ENCODE results near the gene PARD3B. TPM values are rescaled to one million over a fixed set of nuclear protein-coding genes. Genes with fewer than 3 reads are reported as not detected.
A peak's percentile ranks its signal among the peaks of the same experiment; 100 is the strongest.

The PARD3B gene
- total RNA-seq, 1 experiment from 2014 or later: 10.1 TPM

DNA sequence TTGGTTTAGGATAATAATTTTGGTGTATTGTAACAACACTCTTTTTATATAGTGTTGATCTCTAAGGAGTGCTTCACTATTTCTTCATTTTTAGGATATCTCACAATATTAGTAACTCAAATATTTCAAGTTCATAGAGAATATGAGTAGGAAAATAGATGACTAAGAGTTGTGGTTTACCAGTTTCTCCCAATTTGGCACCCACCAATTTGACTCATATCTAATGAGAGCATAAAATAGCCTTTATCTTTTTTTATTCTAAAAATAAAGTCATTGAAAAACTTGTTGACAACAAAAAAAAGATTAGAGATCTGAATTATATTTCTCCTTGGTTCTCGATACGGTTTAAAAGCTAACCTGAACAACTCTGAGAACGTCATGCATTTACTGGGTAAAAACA, 204.0 kb downstream of the PARD3B start:
- no peak for TF ChIP-seq CTCF (IDR thresholded peaks at IDR 0.05; ENCODE audit: unreplicated experiment)
- no peaks in the 10 kb centered on the region for H3K27me3 Mint-ChIP-seq (ENCODE audit: unreplicated experiment)
- H3K9me3 Mint-ChIP-seq (ENCODE audit: low read depth, unreplicated experiment): no peaks in the 10 kb centered on the region
- CTCF ChIA-PET: no interaction called here
- H3K4me3 Mint-ChIP-seq (ENCODE audit: low read depth, unreplicated experiment): no peak overlapping the region
- no TSS peak for BruUV-seq (replicated peaks)
- intact Hi-C loops (cut with micrococcal nuclease; ENCODE audit: unreplicated experiment): no loop called here
- H3K36me3 Mint-ChIP-seq (ENCODE audit: insufficient read depth, unreplicated experiment): no peaks in the 10 kb centered on the region
- no peak for DNase-seq
- no peaks in the 10 kb centered on the region for H3K4me1 Mint-ChIP-seq (ENCODE audit: low read depth, unreplicated experiment)
- no peak overlapping the region for H3K27ac Mint-ChIP-seq (ENCODE audit: unreplicated experiment)

DNA sequence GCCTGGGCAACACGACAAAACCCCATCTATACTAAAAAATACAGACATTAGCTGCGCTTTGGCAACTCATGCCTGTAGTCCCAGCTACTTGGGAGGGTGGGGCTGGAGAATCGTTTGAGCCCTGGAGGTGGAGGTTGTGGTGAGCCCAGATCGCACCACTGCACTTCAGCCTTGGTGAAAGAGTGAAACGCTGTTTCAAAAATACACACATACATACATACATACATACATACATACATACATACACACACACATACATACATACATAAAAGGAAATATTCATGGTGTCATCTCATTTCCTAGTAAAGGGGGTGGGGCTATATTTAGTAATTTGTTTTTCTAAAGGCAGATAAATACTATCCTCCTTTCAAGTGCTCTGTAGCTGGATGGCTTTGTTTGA, 205.1 kb downstream of the PARD3B start:
- no peak for TF ChIP-seq CTCF (IDR thresholded peaks at IDR 0.05; ENCODE audit: unreplicated experiment)
- Mint-ChIP-seq H3K4me3 (ENCODE audit: low read depth, unreplicated experiment) (no peak overlapping the region), H3K27ac (ENCODE audit: unreplicated experiment) (no peak overlapping the region), H3K9me3 (ENCODE audit: low read depth, unreplicated experiment) (no peaks in the 10 kb centered on the region), H3K4me1 (ENCODE audit: low read depth, unreplicated experiment) (no peaks in the 10 kb centered on the region), H3K27me3 (ENCODE audit: unreplicated experiment) (no peaks in the 10 kb centered on the region), H3K36me3 (ENCODE audit: insufficient read depth, unreplicated experiment) (no peaks in the 10 kb centered on the region)
- intact Hi-C loops (cut with micrococcal nuclease; ENCODE audit: unreplicated experiment): no loop called here
- CTCF ChIA-PET: no interaction called here
- no peak for DNase-seq
- no TSS peak for BruUV-seq (replicated peaks)

DNA sequence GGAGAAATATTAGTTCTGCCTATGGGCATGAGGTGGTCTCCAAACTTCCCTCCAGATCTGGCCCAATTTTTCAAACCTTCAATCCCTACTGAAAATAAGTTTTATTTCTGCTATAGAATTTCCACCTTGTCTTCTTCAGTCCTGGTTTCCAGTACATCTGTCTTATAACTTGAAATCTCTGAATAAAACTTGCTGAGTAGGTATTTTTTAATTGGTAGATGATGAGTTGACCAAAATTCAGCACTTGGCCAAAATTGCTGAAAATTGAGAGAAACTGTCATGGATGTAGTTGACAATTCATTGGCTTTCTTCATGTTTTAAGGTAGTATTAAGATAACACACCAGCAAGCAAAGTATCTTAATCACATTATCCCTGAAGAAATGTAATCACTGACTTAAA, 206.2 kb downstream of the PARD3B start:
- no peak for TF ChIP-seq CTCF (IDR thresholded peaks at IDR 0.05; ENCODE audit: unreplicated experiment)
- DNase-seq: no peak
- Mint-ChIP-seq H3K36me3 (ENCODE audit: insufficient read depth, unreplicated experiment) (no peaks in the 10 kb centered on the region), H3K4me1 (ENCODE audit: low read depth, unreplicated experiment) (no peaks in the 10 kb centered on the region), H3K27ac (ENCODE audit: unreplicated experiment) (no peak overlapping the region), H3K27me3 (ENCODE audit: unreplicated experiment) (no peaks in the 10 kb centered on the region), H3K9me3 (ENCODE audit: low read depth, unreplicated experiment) (no peaks in the 10 kb centered on the region), H3K4me3 (ENCODE audit: low read depth, unreplicated experiment) (no peak overlapping the region)
- CTCF ChIA-PET: no interaction called here
- no TSS peak for BruUV-seq (replicated peaks)
- intact Hi-C loops (cut with micrococcal nuclease; ENCODE audit: unreplicated experiment): no loop called here

DNA sequence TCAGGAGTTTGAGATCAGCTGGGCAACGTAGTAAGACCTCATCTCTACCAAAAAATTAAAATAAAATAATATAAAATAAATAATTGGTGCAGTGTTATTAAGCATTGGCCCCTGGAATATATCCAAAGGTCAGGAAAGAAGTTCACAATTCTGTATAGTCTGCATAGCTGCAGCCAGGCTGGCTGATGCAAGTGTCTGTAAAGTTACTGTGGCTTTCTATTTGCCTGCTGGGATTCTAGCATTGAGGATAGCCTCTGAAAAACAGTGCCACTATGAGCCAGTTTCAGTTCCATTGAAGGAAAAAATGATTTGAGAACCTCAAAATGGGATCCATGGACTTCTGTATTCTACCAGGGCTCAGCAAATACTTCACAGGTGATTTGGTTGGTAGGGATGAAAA, 208.6 kb downstream of the PARD3B start:
- CTCF ChIA-PET: interaction anchor here (0.8 kb wide), 1 partner anchor 8 kb away, joined by 3 read pairs; no protein-coding TSS in a partner anchor
- H3K36me3 Mint-ChIP-seq (ENCODE audit: insufficient read depth, unreplicated experiment): no peaks in the 10 kb centered on the region
- no peak for DNase-seq
- H3K9me3 Mint-ChIP-seq (ENCODE audit: low read depth, unreplicated experiment): no peaks in the 10 kb centered on the region
- no TSS peak for BruUV-seq (replicated peaks)
- peak overlapping the region; percentile 80 for H3K27ac Mint-ChIP-seq (ENCODE audit: unreplicated experiment)
- H3K4me3 Mint-ChIP-seq (ENCODE audit: low read depth, unreplicated experiment): no peak overlapping the region
- H3K27me3 Mint-ChIP-seq (ENCODE audit: unreplicated experiment): no peaks in the 10 kb centered on the region
- no peak for TF ChIP-seq CTCF (IDR thresholded peaks at IDR 0.05; ENCODE audit: unreplicated experiment)
- intact Hi-C loops (cut with micrococcal nuclease; ENCODE audit: unreplicated experiment): no loop called here
- H3K4me1 Mint-ChIP-seq (ENCODE audit: low read depth, unreplicated experiment): no peaks in the 10 kb centered on the region

- intact Hi-C loops (cut with micrococcal nuclease; ENCODE audit: unreplicated experiment): no loop called here
- Mint-ChIP-seq H3K36me3 (ENCODE audit: insufficient read depth, unreplicated experiment) (no peaks in the 10 kb centered on the region), H3K27me3 (ENCODE audit: unreplicated experiment) (no peaks in the 10 kb centered on the region), H3K4me1 (ENCODE audit: low read depth, unreplicated experiment) (no peaks in the 10 kb centered on the region), H3K27ac (ENCODE audit: unreplicated experiment) (no peak overlapping the region), H3K4me3 (ENCODE audit: low read depth, unreplicated experiment) (no peak overlapping the region), H3K9me3 (ENCODE audit: low read depth, unreplicated experiment) (no peaks in the 10 kb centered on the region)
- CTCF ChIA-PET: no interaction called here
- DNase-seq: no peak
- BruUV-seq (replicated peaks): no TSS peak
- TF ChIP-seq CTCF (IDR thresholded peaks at IDR 0.05; ENCODE audit: unreplicated experiment): no peak
These were observed 209.6 kb downstream of the PARD3B start for GRCh38 chr2:204754898-204755297.
